ENCODE data around the gene SORL1-AS1.

SORL1-AS1 gene

GRCh38 chr11:121485216-121485615 lies 32.4 kb upstream of the SORL1-AS1 start:
- Histone ChIP-seq H3K4me3 (replicated peaks in 1 of 3; ENCODE audit: insufficient read depth in 1 of 3, low read depth in 1 of 3, low read length in 3 of 3) (no peak overlapping the region), H3K4me2 (ENCODE audit: insufficient read depth, low read length) (no peak overlapping the region), H3K9ac (replicated peaks; ENCODE audit: extremely low read depth, insufficient read depth, low read length) (no peak overlapping the region), H3K9me1 (replicated peaks; ENCODE audit: control insufficient read depth, extremely low read depth, insufficient read depth, low read length) (no peaks in the 10 kb centered on the region), H3K27ac (ENCODE audit: insufficient read depth, low read depth, low read length) (no peak overlapping the region), H2AFZ (ENCODE audit: low read depth, low read length) (no peak overlapping the region), H3K9me3 (replicated peaks; ENCODE audit: control insufficient read depth, insufficient read depth, low read length) (no peaks in the 10 kb centered on the region), H3K36me3 (ENCODE audit: control insufficient read depth in 2 of 2, extremely low read depth in 1 of 2, insufficient read depth in 2 of 2, low read length in 2 of 2) (no peaks in the 10 kb centered on the region), H3K27me3 (ENCODE audit: control insufficient read depth in 2 of 2, insufficient read depth in 2 of 2, low read length in 2 of 2) (no peaks in the 10 kb centered on the region), H4K20me1 (replicated peaks; ENCODE audit: control insufficient read depth, extremely low read depth, insufficient read depth, low read length) (no peaks in the 10 kb centered on the region), H3K4me1 (ENCODE audit: control insufficient read depth, extremely low read depth, insufficient read depth, low read length) (peaks cover 17% of the 10 kb centered on the region), H3K79me2 (ENCODE audit: control insufficient read depth, insufficient read depth, low read length) (no peaks in the 10 kb centered on the region)
- dilution Hi-C loops (cut with MboI; ENCODE audit: extremely low pct_ligation_motif_present, low sequenced_read_pairs), result no loop called here
- FAIRE-seq (no peak), DNase-seq (ENCODE audit: low read depth, low spot score) (no peak)
- CTCF ChIA-PET, result no interaction called here
- BruUV-seq (replicated peaks), result no TSS peak
- intact Hi-C loops (cut with micrococcal nuclease), result no loop called here
- TF ChIP-seq POLR2A (IDR thresholded peaks at IDR 0.05; ENCODE audit: low read depth, low read length) (no peak), GATA2 (IDR thresholded peaks at IDR 0.05; ENCODE audit: insufficient read depth, insufficient read length, low read depth, low read length) (no peak), EZH2 (IDR thresholded peaks at IDR 0.05; ENCODE audit: borderline replicate concordance, low read depth, low read length, severe bottlenecking) (no peak), JUN (IDR thresholded peaks at IDR 0.05; ENCODE audit: borderline replicate concordance, insufficient read depth, insufficient read length, low read depth) (no peak), MAX (IDR thresholded peaks at IDR 0.05; ENCODE audit: insufficient read depth, insufficient read length) (no peak), FOS (IDR thresholded peaks at IDR 0.05; ENCODE audit: borderline replicate concordance, insufficient read depth, low read length) (no peak), POLR2AphosphoS5 (IDR thresholded peaks at IDR 0.05; ENCODE audit: insufficient read depth, low read depth, low read length) (no peak), CTCF (IDR thresholded peaks at IDR 0.05; ENCODE audit: extremely low read depth in 1 of 2, insufficient read depth in 1 of 2, low read depth in 1 of 2, low read length in 2 of 2) (no peak), MYC (IDR thresholded peaks at IDR 0.05; ENCODE audit: low read depth, low read length) (no peak)
- POLR2A ChIA-PET, result no interaction called here
